Endothelial cell of umbilical vein (primary cell): Measurements from ENCODE around the gene PRKCZ. TPM values are rescaled to one million over a fixed set of nuclear protein-coding genes. Genes with fewer than 3 reads are reported as not detected.

ENCODE experiments used
- BruUV-seq: library from RNA; stranded (reverse); fragments of 400-500 nt; replicated peaks from 2 replicates; lab custom pipeline; 2021; lab: Mats Ljungman, UMichigan
- CTCF ChIA-PET: fragments of 300-600, 350-600 bp; sonication (Branson Sonifier 250); formaldehyde crosslinking; loops from one replicate; lab custom pipeline; 2021; ENCODE audit warnings: antibody characterized with exemption, inconsistent platforms; lab: Charles Lee
- POLR2A ChIA-PET: fragments of 300-600, 350-600 bp; sonication (Branson Sonifier 250); formaldehyde crosslinking; loops from one replicate; lab custom pipeline; 2021; ENCODE audit warnings: antibody characterized with exemption, inconsistent platforms; lab: Charles Lee
- DNase-seq: peaks from one replicate; pipeline ENCODE4 v3.0.0-alpha.2; 2011; ENCODE audit warnings: low read depth, low spot score
- FAIRE-seq: peaks from 2 replicates; lab custom pipeline; 2011; peaks lifted over from hg19 to GRCh38; lab: Jason Lieb, UNC
- H2AFZ ChIP-seq: 2 replicates; pipeline ENCODE4 v1.6.0; 2012; ENCODE audit warnings: low read depth, low read length, control low read depth, inconsistent platforms
- H3K27ac ChIP-seq: 2 replicates; pipeline ENCODE4 v1.5.1; 2011; ENCODE audit warnings: low read depth, mild to moderate bottlenecking, control low read depth, low read length, moderate library complexity; ENCODE audit not compliant: insufficient read depth
- H3K27me3 ChIP-seq, 2 experiments: 2 replicates each; pipeline versions ENCODE4 v1.6.0 to v1.6.1; 2011; ENCODE audit warnings: low read length in 2 of 2, mixed read lengths in 1 of 2; ENCODE audit not compliant: control insufficient read depth in 2 of 2, insufficient read depth in 2 of 2
- H3K36me3 ChIP-seq, 2 experiments: 2 replicates in 1 of 2; 3 replicates in 1 of 2; pipeline ENCODE4 v1.5.1; 2011; ENCODE audit warnings: low read length in 2 of 2, mild to moderate bottlenecking in 1 of 2, moderate library complexity in 1 of 2; ENCODE audit not compliant: control insufficient read depth in 2 of 2, insufficient read depth in 2 of 2; ENCODE audit errors: extremely low read depth in 1 of 2
- H3K4me1 ChIP-seq: 3 replicates; pipeline ENCODE4 v1.5.1; 2011; ENCODE audit warnings: mild to moderate bottlenecking, low read length; ENCODE audit not compliant: control insufficient read depth, insufficient read depth; ENCODE audit errors: extremely low read depth
- H3K4me2 ChIP-seq: 2 replicates; pipeline ENCODE4 v1.6.1; 2011; ENCODE audit warnings: low read length, control low read depth, mixed read lengths; ENCODE audit not compliant: insufficient read depth
- H3K4me3 ChIP-seq, 3 experiments: fragments of 200-600 bp in 1 of 3; sonication (generic), shearing (Covaris generic) in 1 of 3; replicated peaks in 1 of 3; 2 replicates each; pipeline ENCODE4 v1.5.1; 2011 to 2016; ENCODE audit warnings: control low read depth in 3 of 3, low read length in 3 of 3, mild to moderate bottlenecking in 2 of 3, inconsistent platforms in 1 of 3, low read depth in 1 of 3, moderate library complexity in 1 of 3; ENCODE audit not compliant: insufficient read depth in 1 of 3
- H3K79me2 ChIP-seq: 2 replicates; pipeline ENCODE4 v1.6.0; 2012; ENCODE audit warnings: low read length, inconsistent platforms; ENCODE audit not compliant: control insufficient read depth, insufficient read depth
- H3K9ac ChIP-seq: replicated peaks from 2 replicates; pipeline ENCODE3; 2011; ENCODE audit warnings: low read length, control low read depth; ENCODE audit not compliant: insufficient read depth; ENCODE audit errors: extremely low read depth
- H3K9me1 ChIP-seq: replicated peaks from 3 replicates; pipeline ENCODE4 v1.6.0; 2011; ENCODE audit warnings: mild to moderate bottlenecking, low read length; ENCODE audit not compliant: control insufficient read depth, insufficient read depth; ENCODE audit errors: extremely low read depth
- H3K9me3 ChIP-seq: replicated peaks from 2 replicates; pipeline ENCODE4 v1.5.1; 2012; ENCODE audit warnings: low read length, inconsistent platforms; ENCODE audit not compliant: control insufficient read depth, insufficient read depth
- H4K20me1 ChIP-seq: replicated peaks from 2 replicates; pipeline ENCODE3; 2011; ENCODE audit warnings: mild to moderate bottlenecking, low read length; ENCODE audit not compliant: control insufficient read depth, insufficient read depth; ENCODE audit errors: extremely low read depth
- CTCF ChIP-seq, 2 donors: IDR thresholded peaks; 1 replicate in 1 of 2; 2 replicates in 1 of 2; pipeline ENCODE4 v1.5.1; 2011; ENCODE audit warnings: low read length in 2 of 2, mild to moderate bottlenecking in 2 of 2, moderate library complexity in 2 of 2, control low read depth in 1 of 2, inconsistent platforms in 1 of 2, low read depth in 1 of 2; ENCODE audit not compliant: insufficient read depth in 1 of 2; ENCODE audit errors: extremely low read depth in 1 of 2
- EZH2 ChIP-seq: IDR thresholded peaks from 2 replicates; pipeline ENCODE4 v1.6.1; 2012; ENCODE audit warnings: borderline replicate concordance, low read depth, mild to moderate bottlenecking, moderate library complexity, low read length, inconsistent platforms; ENCODE audit not compliant: severe bottlenecking
- FOS ChIP-seq: IDR thresholded peaks from 2 replicates; pipeline ENCODE4 v1.6.1; 2011; ENCODE audit warnings: mild to moderate bottlenecking, low read length, moderate library complexity, borderline replicate concordance; ENCODE audit not compliant: insufficient read depth
- GATA2 ChIP-seq: IDR thresholded peaks from 2 replicates; pipeline ENCODE4 v1.7.0; 2011; ENCODE audit warnings: low read depth, mild to moderate bottlenecking, moderate library complexity, mixed read lengths, low read length; ENCODE audit not compliant: insufficient read length, insufficient read depth
- JUN ChIP-seq: IDR thresholded peaks from 2 replicates; pipeline ENCODE4 v1.6.1; 2011; ENCODE audit warnings: borderline replicate concordance, low read depth; ENCODE audit not compliant: insufficient read length, insufficient read depth
- MYC ChIP-seq: IDR thresholded peaks from one replicate; pipeline ENCODE4 v1.6.1; 2011; ENCODE audit warnings: mild to moderate bottlenecking, low read depth, low read length
- POLR2A ChIP-seq: IDR thresholded peaks from 2 replicates; pipeline ENCODE4 v1.6.1; 2012; ENCODE audit warnings: low read depth, mild to moderate bottlenecking, control low read depth, low read length
- POLR2AphosphoS5 ChIP-seq: IDR thresholded peaks from 2 replicates; pipeline ENCODE4 v1.6.1; 2012; ENCODE audit warnings: low read depth, mild to moderate bottlenecking, control low read depth, low read length, moderate library complexity; ENCODE audit not compliant: insufficient read depth
- dilution Hi-C: fragments of 300-500 bp; cut with MboI; formaldehyde crosslinking; loops from one replicate; pipeline ENCODE4 v1.15.0; 2019; ENCODE audit warnings: low sequenced_read_pairs; ENCODE audit not compliant: extremely low pct_ligation_motif_present
- intact Hi-C: fragments of 100-400 bp; cut with micrococcal nuclease; formaldehyde crosslinking; loops from one replicate; pipeline ENCODE4 v1.10.0; 2022
- polyA plus RNA-seq, 4 experiments: library from polyadenylated mRNA; depleted of rRNA in 3 of 4; stranded (reverse) in 3 of 4; unstranded in 1 of 4; fragments of >200 nt; gene quantifications; 2 replicates each; pipeline versions ENCODE4 v1.2.1 to v1.2.3, GENCODE V29; 2011 to 2012; ENCODE audit warnings: missing spikeins in 1 of 4
- total RNA-seq: library from RNA; stranded (reverse); gene quantifications from 2 replicates; pipeline ENCODE4 v1.2.3, GENCODE V29; 2021
- TF ChIP-seq, protein P1 (sequence below): IDR thresholded peaks from 2 replicates; pipeline ENCODE4 v1.6.1; 2011; ENCODE audit not compliant: insufficient read depth, insufficient read length

Gene PRKCZ
- total and polyA plus RNA-seq, 2 donors (not counting 3 experiments of a cell fraction or from before 2014, with no cell fraction given): 0.22 to 1.7 TPM

DNA sequence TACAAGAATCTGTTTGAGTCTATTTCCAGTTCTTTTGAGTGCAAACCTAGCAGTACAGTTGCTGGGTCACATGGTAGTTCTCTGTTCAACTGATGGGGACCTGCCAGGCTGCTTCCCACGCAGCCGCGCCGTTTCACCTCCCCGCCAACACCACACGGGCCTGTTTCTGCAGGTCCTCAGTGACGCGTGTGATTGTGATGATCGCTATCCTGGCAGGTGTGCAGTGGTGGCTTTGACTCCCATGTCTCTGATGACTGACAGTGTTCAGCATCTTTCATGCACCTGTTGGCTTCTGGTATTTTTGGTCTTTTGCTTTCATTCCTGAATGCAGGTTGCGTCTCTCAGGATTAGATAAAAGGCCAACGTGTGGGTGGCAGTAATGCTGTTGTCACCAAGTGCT is 102.7 kb downstream of the PRKCZ start:
- Histone ChIP-seq H3K4me2 (no peak overlapping the region), H2AFZ (no peak overlapping the region), H3K9ac (no peak overlapping the region), H3K27me3 (no peaks in the 10 kb centered on the region), H3K9me3 (no peaks in the 10 kb centered on the region), H3K4me3 (no peak overlapping the region), H3K9me1 (no peaks in the 10 kb centered on the region), H3K79me2 (no peaks in the 10 kb centered on the region), H3K4me1 (peaks cover 12% of the 10 kb centered on the region), H4K20me1 (no peaks in the 10 kb centered on the region), H3K36me3 (no peaks in the 10 kb centered on the region), H3K27ac (no peak overlapping the region)
- FAIRE-seq (no peak), DNase-seq (no peak)
- ChIA-PET CTCF (no interaction called here), POLR2A (no interaction called here)
- dilution Hi-C loops: no loop called here
- TF ChIP-seq GATA2: no peak
- TF ChIP-seq, protein P1, sequence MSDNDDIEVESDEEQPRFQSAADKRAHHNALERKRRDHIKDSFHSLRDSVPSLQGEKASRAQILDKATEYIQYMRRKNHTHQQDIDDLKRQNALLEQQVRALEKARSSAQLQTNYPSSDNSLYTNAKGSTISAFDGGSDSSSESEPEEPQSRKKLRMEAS: no peak
- no peak for TF ChIP-seq EZH2
- no peak for TF ChIP-seq JUN
- TF ChIP-seq POLR2AphosphoS5: no peak
- no peak for TF ChIP-seq FOS
- no peak for TF ChIP-seq POLR2A
- TF ChIP-seq MYC: no peak
- TF ChIP-seq CTCF (IDR thresholded peaks at IDR 0.05; ENCODE audit: extremely low read depth in 1 of 2, insufficient read depth in 1 of 2, low read depth in 1 of 2, low read length in 2 of 2): no peak
- no TSS peak for BruUV-seq
- intact Hi-C loops: no loop called here
